ENCODE data around the gene COPG2. TPM values are rescaled to one million over a fixed set of nuclear protein-coding genes. Genes with fewer than 3 reads are reported as not detected.
"Not testable (repeated sequence)": the region's sequence is repeated elsewhere in the genome, so short reads cannot be mapped to it uniquely, and the experiment has no call there.

Gene COPG2
- total RNA-seq, 1 experiment from 2014 or later, result 77.7 TPM

DNA sequence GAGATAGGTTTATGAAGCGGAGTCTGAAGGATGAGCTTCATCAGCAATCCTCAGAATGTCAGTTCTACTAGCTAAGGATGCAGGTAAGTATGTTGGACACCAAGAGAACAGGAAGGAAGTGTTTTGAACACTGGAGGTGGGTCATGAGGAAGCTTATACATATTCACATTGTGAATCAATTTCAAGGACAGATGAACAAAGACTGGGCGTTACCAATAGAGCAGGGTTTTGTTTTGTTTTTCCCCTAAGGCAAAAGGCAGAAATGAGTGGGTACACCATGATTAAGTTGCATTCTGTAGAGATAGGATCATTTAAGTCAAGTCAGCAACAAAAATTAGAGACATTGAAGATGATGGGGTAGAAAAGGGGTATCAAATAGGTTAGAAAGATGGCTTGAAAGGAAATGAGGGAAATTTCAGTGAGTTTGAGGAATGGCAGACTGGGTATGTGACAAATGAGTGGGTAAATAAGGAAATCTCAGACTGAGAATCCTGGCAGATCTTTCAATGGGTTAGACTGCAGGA lies 125.0 kb downstream of the COPG2 start:
- H3K27me3 ChIP-seq (ENCODE audit: insufficient read depth, low read length), result no peaks in the 10 kb centered on the region
- H2BK5ac ChIP-seq (ENCODE audit: insufficient read length, low read length), result no peak overlapping the region
- no peaks in the 10 kb centered on the region for H3K9me3 ChIP-seq (ENCODE audit: control insufficient read depth, low read depth, low read length)
- H4K8ac ChIP-seq (replicated peaks; ENCODE audit: insufficient read length, low read depth, low read length), result no peak overlapping the region
- no peaks in the 10 kb centered on the region for H3K27me3 Mint-ChIP-seq (ENCODE audit: low read depth)
- H2BK120ac ChIP-seq (ENCODE audit: low read depth, low read length, poor library complexity, severe bottlenecking), result no peak overlapping the region
- no peaks in the 10 kb centered on the region for H3K79me2 ChIP-seq (ENCODE audit: insufficient read depth, low read length)
- no peaks in the 10 kb centered on the region for H3K4me1 ChIP-seq (ENCODE audit: insufficient read depth, low read length)
- H3K9ac ChIP-seq (ENCODE audit: extremely low read depth, insufficient read length, low read length), result no peak overlapping the region
- no peaks in the 10 kb centered on the region for H3K23me2 ChIP-seq (ENCODE audit: insufficient read length, low read depth, low read length, poor library complexity, severe bottlenecking)
- H3K18ac ChIP-seq (ENCODE audit: insufficient read length, low read depth, low read length), result no peak overlapping the region
- H3K36me3 Mint-ChIP-seq (ENCODE audit: insufficient read depth in 1 of 3, low read depth in 3 of 3), result peaks cover 2 to 23% (median 12%) of the 10 kb centered on the region in 3 experiments; a peak in 5 of 7 replicates
- H4K5ac ChIP-seq (ENCODE audit: insufficient read length, low read depth, low read length), result no peak overlapping the region
- H2AK5ac ChIP-seq (ENCODE audit: insufficient read length, low read length), result no peak overlapping the region
- no peak overlapping the region for H3K4me2 ChIP-seq (ENCODE audit: insufficient read depth, insufficient read length, low read length)
- no peak overlapping the region for H3K27ac Mint-ChIP-seq
- no peak overlapping the region for H3K4ac ChIP-seq (ENCODE audit: low read depth, low read length)
- no peak overlapping the region for H3K23ac ChIP-seq (ENCODE audit: insufficient read length, low read depth, low read length)
- WGBS (ENCODE audit: extremely low coverage, insufficient read length, low lambda C conversion rate), result no CpG with 5 or more reads among the region's 2 CpGs
- H3K4me3 Mint-ChIP-seq, result no peak overlapping the region
- H3K9me3 Mint-ChIP-seq, result no peaks in the 10 kb centered on the region
- no peak for DNase-seq
- TF ChIP-seq, protein P1, sequence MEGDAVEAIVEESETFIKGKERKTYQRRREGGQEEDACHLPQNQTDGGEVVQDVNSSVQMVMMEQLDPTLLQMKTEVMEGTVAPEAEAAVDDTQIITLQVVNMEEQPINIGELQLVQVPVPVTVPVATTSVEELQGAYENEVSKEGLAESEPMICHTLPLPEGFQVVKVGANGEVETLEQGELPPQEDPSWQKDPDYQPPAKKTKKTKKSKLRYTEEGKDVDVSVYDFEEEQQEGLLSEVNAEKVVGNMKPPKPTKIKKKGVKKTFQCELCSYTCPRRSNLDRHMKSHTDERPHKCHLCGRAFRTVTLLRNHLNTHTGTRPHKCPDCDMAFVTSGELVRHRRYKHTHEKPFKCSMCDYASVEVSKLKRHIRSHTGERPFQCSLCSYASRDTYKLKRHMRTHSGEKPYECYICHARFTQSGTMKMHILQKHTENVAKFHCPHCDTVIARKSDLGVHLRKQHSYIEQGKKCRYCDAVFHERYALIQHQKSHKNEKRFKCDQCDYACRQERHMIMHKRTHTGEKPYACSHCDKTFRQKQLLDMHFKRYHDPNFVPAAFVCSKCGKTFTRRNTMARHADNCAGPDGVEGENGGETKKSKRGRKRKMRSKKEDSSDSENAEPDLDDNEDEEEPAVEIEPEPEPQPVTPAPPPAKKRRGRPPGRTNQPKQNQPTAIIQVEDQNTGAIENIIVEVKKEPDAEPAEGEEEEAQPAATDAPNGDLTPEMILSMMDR (conservative IDR thresholded peaks at IDR 0.05), result no peak
- no peak overlapping the region for H2BK15ac ChIP-seq (ENCODE audit: low read depth, low read length)
- no peaks in the 10 kb centered on the region for H3K79me1 ChIP-seq (ENCODE audit: insufficient read depth, low read depth, low read length, poor library complexity, severe bottlenecking)
- H3K56ac ChIP-seq (ENCODE audit: insufficient read length, low read depth, low read length), result no peak overlapping the region
- no peaks in the 10 kb centered on the region for H3K4me1 Mint-ChIP-seq
- H2AFZ ChIP-seq (ENCODE audit: low read length), result no peak overlapping the region
- no peak overlapping the region for H2BK12ac ChIP-seq (ENCODE audit: insufficient read length, low read depth, low read length)
- H3K27ac ChIP-seq (ENCODE audit: insufficient read length, low read depth, low read length), result no peak overlapping the region
- no peak overlapping the region for H3T11ph ChIP-seq (ENCODE audit: low read length)
- H2BK20ac ChIP-seq (ENCODE audit: low read depth, low read length, poor library complexity, severe bottlenecking), result no peak overlapping the region
- no peak overlapping the region for H3K14ac ChIP-seq (ENCODE audit: insufficient read depth, low read length)
- no peak overlapping the region for H4K91ac ChIP-seq (ENCODE audit: insufficient read length, low read depth, low read length)
- H4K20me1 ChIP-seq (ENCODE audit: control insufficient read depth, insufficient read depth, insufficient read length), result no peaks in the 10 kb centered on the region

DNA sequence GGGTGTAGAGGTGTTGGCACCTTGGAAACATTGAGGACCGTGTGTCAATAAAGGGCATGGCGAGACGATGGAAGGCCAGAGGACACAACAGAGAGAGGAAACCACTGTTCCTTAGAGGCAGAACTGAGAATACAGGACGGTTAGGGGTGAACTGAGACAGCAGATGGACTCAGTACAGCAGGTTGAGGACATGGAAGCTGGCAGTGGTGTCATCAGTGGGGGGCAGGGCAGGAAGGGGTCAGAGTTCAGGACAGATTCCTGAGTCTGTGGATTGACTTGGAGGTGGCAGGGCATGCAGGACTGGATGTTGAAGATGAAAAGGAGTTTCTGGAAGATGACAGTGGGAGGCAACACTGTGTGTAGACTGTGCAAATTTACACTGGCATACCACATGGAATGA lies 126.3 kb downstream of the COPG2 start:
- not testable (repeated sequence) for H3K4ac ChIP-seq (ENCODE audit: low read depth, low read length); H2BK20ac ChIP-seq (ENCODE audit: low read depth, low read length, poor library complexity, severe bottlenecking); H3K4me2 ChIP-seq (ENCODE audit: insufficient read depth, insufficient read length, low read length); H3K4me3 Mint-ChIP-seq; H2BK5ac ChIP-seq (ENCODE audit: insufficient read length, low read length); H2AK5ac ChIP-seq (ENCODE audit: insufficient read length, low read length); H3K27me3 ChIP-seq (ENCODE audit: insufficient read depth, low read length); H3K56ac ChIP-seq (ENCODE audit: insufficient read length, low read depth, low read length); H3K27me3 Mint-ChIP-seq (ENCODE audit: low read depth); H4K8ac ChIP-seq (replicated peaks; ENCODE audit: insufficient read length, low read depth, low read length); H2BK12ac ChIP-seq (ENCODE audit: insufficient read length, low read depth, low read length); H3K23ac ChIP-seq (ENCODE audit: insufficient read length, low read depth, low read length); DNase-seq; H3K9me3 Mint-ChIP-seq; H3K9me3 ChIP-seq (ENCODE audit: control insufficient read depth, low read depth, low read length); H2AFZ ChIP-seq (ENCODE audit: low read length); H4K91ac ChIP-seq (ENCODE audit: insufficient read length, low read depth, low read length); H3K23me2 ChIP-seq (ENCODE audit: insufficient read length, low read depth, low read length, poor library complexity, severe bottlenecking); H3K18ac ChIP-seq (ENCODE audit: insufficient read length, low read depth, low read length); H3K27ac Mint-ChIP-seq; H3K79me2 ChIP-seq (ENCODE audit: insufficient read depth, low read length); H3K4me1 Mint-ChIP-seq; H3K14ac ChIP-seq (ENCODE audit: insufficient read depth, low read length); H2BK15ac ChIP-seq (ENCODE audit: low read depth, low read length); H2BK120ac ChIP-seq (ENCODE audit: low read depth, low read length, poor library complexity, severe bottlenecking); H3K27ac ChIP-seq (ENCODE audit: insufficient read length, low read depth, low read length); H3K9ac ChIP-seq (ENCODE audit: extremely low read depth, insufficient read length, low read length); H3K4me1 ChIP-seq (ENCODE audit: insufficient read depth, low read length); H3T11ph ChIP-seq (ENCODE audit: low read length); H4K5ac ChIP-seq (ENCODE audit: insufficient read length, low read depth, low read length); H3K79me1 ChIP-seq (ENCODE audit: insufficient read depth, low read depth, low read length, poor library complexity, severe bottlenecking); H4K20me1 ChIP-seq (ENCODE audit: control insufficient read depth, insufficient read depth, insufficient read length)
- no CpG with 5 or more reads among the region's 4 CpGs for WGBS (ENCODE audit: extremely low coverage, insufficient read length, low lambda C conversion rate)
- peaks cover 2 to 14% (median 8%) of the 10 kb centered on the region in 3 experiments; a peak in 5 of 7 replicates for H3K36me3 Mint-ChIP-seq (ENCODE audit: insufficient read depth in 1 of 3, low read depth in 3 of 3)
